Measurements from ENCODE around the gene SLC25A4.

Gene SLC25A4

DNA sequence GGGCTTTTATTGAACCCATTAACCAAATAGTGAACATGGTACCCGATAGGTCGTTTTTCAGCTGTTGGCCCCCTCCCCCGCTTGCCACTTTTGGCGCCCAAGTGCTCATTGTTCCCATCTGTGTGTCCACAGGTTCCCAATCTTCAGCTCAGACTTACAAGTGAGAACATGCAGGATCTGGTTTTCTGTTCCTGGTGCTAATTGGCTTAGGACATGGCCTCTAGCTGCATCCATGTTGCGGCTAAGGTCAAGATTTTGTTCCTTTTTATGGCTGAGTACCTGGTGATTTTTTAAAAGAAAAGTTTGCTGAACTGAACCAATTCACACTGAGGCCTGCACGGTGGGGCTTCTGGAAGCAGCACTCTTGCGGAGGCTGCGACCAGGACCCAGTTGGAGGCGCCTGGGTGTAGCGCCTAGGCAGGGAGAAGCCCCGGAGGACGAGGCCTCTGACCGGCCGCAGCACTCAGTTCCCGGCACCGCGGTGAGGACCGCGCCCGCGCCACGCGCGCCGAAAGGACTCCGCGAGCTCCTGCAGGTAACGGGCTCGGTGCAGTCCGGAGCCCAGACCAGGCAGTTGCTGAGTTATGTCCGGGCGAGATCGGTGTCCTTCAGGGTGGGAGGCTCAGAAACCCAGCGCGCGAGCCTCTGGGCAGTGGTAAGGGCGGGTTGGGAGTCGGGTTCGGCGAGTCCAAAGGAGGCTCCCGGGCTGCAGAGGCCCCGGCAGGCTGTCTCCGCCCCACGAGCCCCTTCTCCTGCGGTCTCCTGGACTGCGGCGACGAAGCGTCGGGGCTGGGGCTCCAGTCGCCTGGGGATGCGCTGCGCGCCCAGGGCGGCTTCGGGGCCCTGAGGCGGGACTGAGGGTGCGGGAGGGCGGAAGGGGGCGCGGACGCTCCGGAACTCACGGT lies 15.8 kb upstream of the SLC25A4 start:
- no peak overlapping the region for H3K4me2 ChIP-seq (ENCODE audit: low read length)
- no peak overlapping the region for H3K9ac ChIP-seq (ENCODE audit: low read length)
- no peak overlapping the region for H3K4me3 ChIP-seq (ENCODE audit: low read length)
- H3K27ac ChIP-seq (ENCODE audit: low read length), result no peak overlapping the region
- no peaks in the 10 kb centered on the region for H3K9me3 ChIP-seq (ENCODE audit: insufficient read depth, low read length)
- H3K36me3 ChIP-seq (replicated peaks; ENCODE audit: low read depth, low read length), result no peaks in the 10 kb centered on the region
- H3K79me2 ChIP-seq (ENCODE audit: low read length), result no peaks in the 10 kb centered on the region
- TF ChIP-seq EZH2phosphoT487 (IDR thresholded peaks at IDR 0.05; ENCODE audit: low read depth), result no peak
- TF ChIP-seq, protein P1, sequence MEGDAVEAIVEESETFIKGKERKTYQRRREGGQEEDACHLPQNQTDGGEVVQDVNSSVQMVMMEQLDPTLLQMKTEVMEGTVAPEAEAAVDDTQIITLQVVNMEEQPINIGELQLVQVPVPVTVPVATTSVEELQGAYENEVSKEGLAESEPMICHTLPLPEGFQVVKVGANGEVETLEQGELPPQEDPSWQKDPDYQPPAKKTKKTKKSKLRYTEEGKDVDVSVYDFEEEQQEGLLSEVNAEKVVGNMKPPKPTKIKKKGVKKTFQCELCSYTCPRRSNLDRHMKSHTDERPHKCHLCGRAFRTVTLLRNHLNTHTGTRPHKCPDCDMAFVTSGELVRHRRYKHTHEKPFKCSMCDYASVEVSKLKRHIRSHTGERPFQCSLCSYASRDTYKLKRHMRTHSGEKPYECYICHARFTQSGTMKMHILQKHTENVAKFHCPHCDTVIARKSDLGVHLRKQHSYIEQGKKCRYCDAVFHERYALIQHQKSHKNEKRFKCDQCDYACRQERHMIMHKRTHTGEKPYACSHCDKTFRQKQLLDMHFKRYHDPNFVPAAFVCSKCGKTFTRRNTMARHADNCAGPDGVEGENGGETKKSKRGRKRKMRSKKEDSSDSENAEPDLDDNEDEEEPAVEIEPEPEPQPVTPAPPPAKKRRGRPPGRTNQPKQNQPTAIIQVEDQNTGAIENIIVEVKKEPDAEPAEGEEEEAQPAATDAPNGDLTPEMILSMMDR (IDR thresholded peaks at IDR 0.05; ENCODE audit: low read depth, low read length), result no peak
- H4K20me1 ChIP-seq (ENCODE audit: insufficient read depth, low read length), result no peaks in the 10 kb centered on the region
- H3K4me1 ChIP-seq (ENCODE audit: low read length), result no peaks in the 10 kb centered on the region
- H2AFZ ChIP-seq (ENCODE audit: low read depth, low read length), result no peak overlapping the region
- no peaks in the 10 kb centered on the region for H3K27me3 ChIP-seq (ENCODE audit: low read depth, low read length)

DNA sequence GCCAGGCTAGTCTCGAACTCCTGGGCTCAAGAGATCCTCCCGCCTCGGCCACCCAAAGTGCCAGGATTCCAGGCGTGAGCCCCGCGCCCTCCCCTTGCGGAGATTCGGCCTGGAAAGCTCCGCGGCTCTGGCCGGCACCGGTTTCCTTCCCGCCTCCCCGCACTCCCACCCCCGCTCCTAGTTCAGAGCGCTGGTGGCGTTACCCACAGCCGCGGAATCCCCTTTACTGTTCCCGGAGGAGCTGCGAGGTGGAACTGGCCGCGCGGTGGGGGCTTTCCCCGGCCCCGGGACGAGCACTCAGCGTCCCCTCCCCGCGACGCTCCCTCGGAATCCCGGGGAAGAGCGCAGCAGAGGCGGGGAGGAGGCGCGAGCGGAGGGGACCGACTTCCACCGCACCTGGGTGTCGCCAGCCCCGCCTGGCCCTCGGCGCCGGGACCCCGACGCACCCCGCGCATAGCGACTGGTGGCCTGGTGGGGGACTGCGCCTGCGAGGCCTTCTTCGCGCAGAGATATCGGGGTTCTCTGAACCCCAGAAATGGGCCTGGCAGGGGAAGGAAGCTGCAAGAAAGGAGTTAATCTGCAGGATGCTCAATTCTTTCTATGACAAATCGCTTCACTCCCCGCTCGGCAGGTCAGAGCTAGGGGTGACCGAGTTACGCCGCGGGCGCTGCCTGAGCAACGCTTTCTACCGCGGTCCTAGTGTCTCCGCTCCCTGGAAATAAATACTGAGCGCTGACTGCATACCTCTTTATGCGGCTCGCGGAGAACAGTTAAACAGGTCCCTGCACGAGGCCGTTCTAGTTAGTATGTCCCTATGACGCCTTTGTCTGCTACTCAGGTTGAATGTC lies 14.6 kb upstream of the SLC25A4 start:
- no peak overlapping the region for H2AFZ ChIP-seq (ENCODE audit: low read depth, low read length)
- no peak overlapping the region for H3K9ac ChIP-seq (ENCODE audit: low read length)
- no peak overlapping the region for H3K27ac ChIP-seq (ENCODE audit: low read length)
- H3K79me2 ChIP-seq (ENCODE audit: low read length), result no peaks in the 10 kb centered on the region
- H3K36me3 ChIP-seq (replicated peaks; ENCODE audit: low read depth, low read length), result no peaks in the 10 kb centered on the region
- H4K20me1 ChIP-seq (ENCODE audit: insufficient read depth, low read length), result no peaks in the 10 kb centered on the region
- no peaks in the 10 kb centered on the region for H3K4me1 ChIP-seq (ENCODE audit: low read length)
- H3K9me3 ChIP-seq (ENCODE audit: insufficient read depth, low read length), result no peaks in the 10 kb centered on the region
- no peaks in the 10 kb centered on the region for H3K27me3 ChIP-seq (ENCODE audit: low read depth, low read length)
- H3K4me3 ChIP-seq (ENCODE audit: low read length), result no peak overlapping the region
- H3K4me2 ChIP-seq (ENCODE audit: low read length), result no peak overlapping the region
- TF ChIP-seq, protein P1 (IDR thresholded peaks at IDR 0.05; ENCODE audit: low read depth, low read length), result no peak
- no peak for TF ChIP-seq EZH2phosphoT487 (IDR thresholded peaks at IDR 0.05; ENCODE audit: low read depth)

DNA sequence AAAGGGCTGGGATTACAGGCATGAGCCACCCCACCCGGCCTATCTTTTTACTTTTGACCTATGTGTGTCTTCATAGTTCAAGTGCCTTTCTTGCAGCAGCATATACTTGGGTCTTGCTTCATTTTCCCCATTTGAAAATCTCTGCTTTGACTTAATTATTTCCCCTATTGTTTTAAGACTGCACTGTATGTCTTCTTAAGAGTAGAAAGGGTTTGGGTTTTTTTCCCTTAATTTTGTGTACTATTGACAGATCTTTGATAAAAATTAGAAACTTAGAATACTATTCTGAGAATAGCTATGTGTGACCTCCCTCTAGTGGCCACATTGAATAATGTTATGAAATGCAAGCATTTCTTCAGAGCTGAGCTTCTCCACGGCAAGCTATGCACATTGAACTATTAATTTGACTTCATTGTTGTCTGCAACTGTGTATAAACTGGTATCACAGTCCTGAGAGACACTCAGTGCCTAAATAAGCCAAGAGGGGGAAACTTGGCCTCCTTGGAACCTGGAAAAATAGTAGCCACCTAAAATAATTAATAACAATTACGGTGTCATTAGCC lies 8.7 kb upstream of the SLC25A4 start:
- Histone ChIP-seq H2AFZ (ENCODE audit: low read depth, low read length) (no peak overlapping the region), H4K20me1 (ENCODE audit: insufficient read depth, low read length) (no peaks in the 10 kb centered on the region), H3K4me2 (ENCODE audit: low read length) (no peak overlapping the region), H3K27me3 (ENCODE audit: low read depth, low read length) (no peaks in the 10 kb centered on the region), H3K36me3 (replicated peaks; ENCODE audit: low read depth, low read length) (no peaks in the 10 kb centered on the region), H3K79me2 (ENCODE audit: low read length) (no peaks in the 10 kb centered on the region), H3K9ac (ENCODE audit: low read length) (no peak overlapping the region), H3K27ac (ENCODE audit: low read length) (no peak overlapping the region), H3K4me1 (ENCODE audit: low read length) (no peaks in the 10 kb centered on the region), H3K4me3 (ENCODE audit: low read length) (no peak overlapping the region), H3K9me3 (ENCODE audit: insufficient read depth, low read length) (no peaks in the 10 kb centered on the region)
- TF ChIP-seq EZH2phosphoT487 (IDR thresholded peaks at IDR 0.05; ENCODE audit: low read depth), result no peak
- TF ChIP-seq, protein P1 (IDR thresholded peaks at IDR 0.05; ENCODE audit: low read depth, low read length), result peak; percentile 43
